ENCODE results near the gene FAM209B. TPM values are rescaled to one million over a fixed set of nuclear protein-coding genes. Genes with fewer than 3 reads are reported as not detected.
"Not testable (repeated sequence)": the region's sequence is repeated elsewhere in the genome, so short reads cannot be mapped to it uniquely, and the experiment has no call there.

The FAM209B gene
- total RNA-seq, 1 experiment from 2014 or later, result not detected

DNA sequence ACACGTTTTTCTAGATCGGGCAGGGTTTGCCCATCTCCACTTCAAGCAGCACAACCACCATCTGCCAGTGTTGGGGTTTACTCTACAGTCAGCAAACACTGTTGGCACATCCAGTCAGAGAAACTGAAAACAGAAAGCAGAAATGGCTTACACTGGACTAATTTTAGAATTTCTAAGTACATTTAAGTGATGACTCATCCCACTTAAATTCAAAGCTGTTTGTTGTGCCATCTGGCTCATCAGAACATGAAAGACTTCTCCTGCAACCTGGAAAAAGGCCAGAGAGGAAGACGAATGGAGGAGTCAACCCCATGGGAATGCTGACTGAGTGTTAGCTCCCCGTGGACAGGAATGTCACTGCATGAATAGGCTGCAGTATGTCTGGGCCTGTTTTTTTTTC, 21.8 kb downstream of the FAM209B start:
- POLR2A ChIA-PET, result no interaction called here
- H3K27ac Mint-ChIP-seq (ENCODE audit: unreplicated experiment), result no peak overlapping the region

DNA sequence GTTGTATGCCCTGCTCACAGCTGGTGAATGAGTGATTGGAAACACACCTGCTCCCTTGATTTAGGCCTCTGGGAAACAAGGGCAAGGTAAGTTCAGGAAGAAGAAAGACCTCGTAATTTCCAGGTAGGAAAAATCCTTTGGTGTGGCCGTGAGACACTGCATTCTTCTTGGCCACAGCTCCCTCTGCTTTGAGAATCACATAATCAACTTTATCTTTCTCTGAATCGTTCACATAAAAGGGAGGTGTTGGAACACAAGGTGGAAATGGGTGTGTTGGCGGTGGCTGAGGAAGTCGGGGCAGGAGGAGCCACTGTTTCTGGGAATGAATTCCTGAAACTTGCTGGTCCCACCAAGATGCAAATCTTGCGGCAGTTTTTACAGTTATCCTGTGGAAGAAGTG, 25.9 kb downstream of the FAM209B start:
- no peaks in the 10 kb centered on the region for H3K9me3 ChIP-seq
- Mint-ChIP-seq H3K36me3 (ENCODE audit: insufficient read depth, unreplicated experiment) (no peaks in the 10 kb centered on the region), H3K4me1 (ENCODE audit: low read depth, unreplicated experiment) (peaks cover 8% of the 10 kb centered on the region), H3K9me3 (ENCODE audit: unreplicated experiment) (no peaks in the 10 kb centered on the region), H3K4me3 (ENCODE audit: unreplicated experiment) (no peak overlapping the region), H3K27ac (ENCODE audit: unreplicated experiment) (no peak overlapping the region), H3K27me3 (ENCODE audit: insufficient read depth, unreplicated experiment) (no peaks in the 10 kb centered on the region)
- no peaks in the 10 kb centered on the region for H3K36me3 ChIP-seq (ENCODE audit: control insufficient read depth, insufficient read depth, low read length)
- no peaks in the 10 kb centered on the region for H3K27me3 ChIP-seq (replicated peaks; ENCODE audit: control insufficient read depth, insufficient read depth, low read length)
- peaks cover 9% of the 10 kb centered on the region for H3K4me1 ChIP-seq
- ChIA-PET CTCF (no interaction called here), POLR2A (no interaction called here)
- no TSS peak for BruUV-seq (replicated peaks)
- intact Hi-C loops (cut with micrococcal nuclease; ENCODE audit: unreplicated experiment), result loop anchor here (10.0 kb wide), 1 partner anchor 276 kb away; no protein-coding TSS in a partner anchor
- no peak overlapping the region for H3K4me3 ChIP-seq (ENCODE audit: low read depth, low read length)
- TF ChIP-seq, protein P1, sequence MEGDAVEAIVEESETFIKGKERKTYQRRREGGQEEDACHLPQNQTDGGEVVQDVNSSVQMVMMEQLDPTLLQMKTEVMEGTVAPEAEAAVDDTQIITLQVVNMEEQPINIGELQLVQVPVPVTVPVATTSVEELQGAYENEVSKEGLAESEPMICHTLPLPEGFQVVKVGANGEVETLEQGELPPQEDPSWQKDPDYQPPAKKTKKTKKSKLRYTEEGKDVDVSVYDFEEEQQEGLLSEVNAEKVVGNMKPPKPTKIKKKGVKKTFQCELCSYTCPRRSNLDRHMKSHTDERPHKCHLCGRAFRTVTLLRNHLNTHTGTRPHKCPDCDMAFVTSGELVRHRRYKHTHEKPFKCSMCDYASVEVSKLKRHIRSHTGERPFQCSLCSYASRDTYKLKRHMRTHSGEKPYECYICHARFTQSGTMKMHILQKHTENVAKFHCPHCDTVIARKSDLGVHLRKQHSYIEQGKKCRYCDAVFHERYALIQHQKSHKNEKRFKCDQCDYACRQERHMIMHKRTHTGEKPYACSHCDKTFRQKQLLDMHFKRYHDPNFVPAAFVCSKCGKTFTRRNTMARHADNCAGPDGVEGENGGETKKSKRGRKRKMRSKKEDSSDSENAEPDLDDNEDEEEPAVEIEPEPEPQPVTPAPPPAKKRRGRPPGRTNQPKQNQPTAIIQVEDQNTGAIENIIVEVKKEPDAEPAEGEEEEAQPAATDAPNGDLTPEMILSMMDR (IDR thresholded peaks at IDR 0.05; ENCODE audit: insufficient read depth in 1 of 2, low read depth in 1 of 2, low read length in 1 of 2, severe bottlenecking in 1 of 2, unreplicated experiment in 1 of 2), result no peak
- DNase-seq, result no peak

More for the DNA sequence above, 21.8 kb downstream of the FAM209B start:
- H3K4me3 ChIP-seq (ENCODE audit: low read depth, low read length), result no peak overlapping the region
- CTCF ChIA-PET, result interaction anchor here (1.1 kb wide), 1 partner anchor 24 kb away, joined by 3 read pairs; no protein-coding TSS in a partner anchor
- Mint-ChIP-seq H3K4me1 (ENCODE audit: low read depth, unreplicated experiment) (peaks cover 21% of the 10 kb centered on the region), H3K9me3 (ENCODE audit: unreplicated experiment) (no peaks in the 10 kb centered on the region), H3K36me3 (ENCODE audit: insufficient read depth, unreplicated experiment) (no peaks in the 10 kb centered on the region), H3K27me3 (ENCODE audit: insufficient read depth, unreplicated experiment) (no peaks in the 10 kb centered on the region), H3K4me3 (ENCODE audit: unreplicated experiment) (no peak overlapping the region)
- peaks cover 20% of the 10 kb centered on the region for H3K4me1 ChIP-seq
- no peaks in the 10 kb centered on the region for H3K9me3 ChIP-seq
- H3K27me3 ChIP-seq (replicated peaks; ENCODE audit: control insufficient read depth, insufficient read depth, low read length), result no peaks in the 10 kb centered on the region
- DNase-seq, result peak; percentile 35 to 55
- TF ChIP-seq, protein P1 (IDR thresholded peaks at IDR 0.05; ENCODE audit: insufficient read depth in 1 of 2, low read depth in 1 of 2, low read length in 1 of 2, severe bottlenecking in 1 of 2, unreplicated experiment in 1 of 2), result no peak
- no TSS peak for BruUV-seq (replicated peaks)
- intact Hi-C loops (cut with micrococcal nuclease; ENCODE audit: unreplicated experiment), result loop anchor here (1.0 to 10.0 kb wide), 2 partner anchors 22 to 280 kb away; no protein-coding TSS in a partner anchor
- no peaks in the 10 kb centered on the region for H3K36me3 ChIP-seq (ENCODE audit: control insufficient read depth, insufficient read depth, low read length)

DNA sequence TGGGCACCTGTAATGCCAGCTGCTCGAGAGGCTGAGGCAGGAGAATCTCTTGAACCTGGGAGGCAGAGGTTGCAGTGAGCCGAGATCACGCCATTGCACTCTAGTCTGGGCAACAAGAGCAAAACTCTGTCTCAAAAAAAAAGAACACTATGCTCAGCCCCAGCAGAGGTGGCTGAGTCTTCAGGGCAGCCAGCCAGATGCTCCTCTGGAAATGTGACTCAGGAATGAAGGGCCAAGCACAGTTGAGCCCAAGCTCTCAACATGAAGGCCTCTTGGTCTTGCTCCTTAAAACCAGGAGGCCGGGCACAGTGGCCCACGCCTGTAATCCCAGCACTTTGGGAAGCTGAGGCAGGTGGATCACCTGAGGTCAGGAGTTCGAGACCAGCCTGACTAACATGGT, 31.5 kb downstream of the FAM209B start:
- H3K27me3 ChIP-seq (replicated peaks; ENCODE audit: control insufficient read depth, insufficient read depth, low read length); H3K9me3 Mint-ChIP-seq (ENCODE audit: unreplicated experiment); H3K4me1 ChIP-seq; H3K4me3 ChIP-seq (ENCODE audit: low read depth, low read length); H3K36me3 ChIP-seq (ENCODE audit: control insufficient read depth, insufficient read depth, low read length); H3K9me3 ChIP-seq; H3K27ac Mint-ChIP-seq (ENCODE audit: unreplicated experiment); BruUV-seq (replicated peaks); H3K36me3 Mint-ChIP-seq (ENCODE audit: insufficient read depth, unreplicated experiment); DNase-seq; H3K27me3 Mint-ChIP-seq (ENCODE audit: insufficient read depth, unreplicated experiment); H3K4me3 Mint-ChIP-seq (ENCODE audit: unreplicated experiment); CTCF ChIA-PET; intact Hi-C loops (cut with micrococcal nuclease; ENCODE audit: unreplicated experiment): not testable (repeated sequence)
- peaks cover 11% of the 10 kb centered on the region for H3K4me1 Mint-ChIP-seq (ENCODE audit: low read depth, unreplicated experiment)
- POLR2A ChIA-PET, result interaction anchor here (0.9 kb wide), 1 partner anchor 15 kb away, joined by 3 read pairs; no protein-coding TSS in a partner anchor

Measured in Caco-2 (cell line).